HG03432 (cell line): ENCODE data around the gene SLC44A1.

Source experiments
- ATAC-seq: cut with Tn5 transposase; IDR thresholded peaks from one replicate; pipeline ENCODE4 v1.9.1; 2021; ENCODE audit warnings: mild to moderate bottlenecking, moderate library complexity; ENCODE audit not compliant: unreplicated experiment

SLC44A1 gene

GRCh38 chr9:105455836-105456475 lies 211.5 kb downstream of the SLC44A1 start:
- ATAC-seq, result no peak

GRCh38 chr9:105457560-105458294 lies 213.3 kb downstream of the SLC44A1 start:
- no peak for ATAC-seq

GRCh38 chr9:105458404-105458803 lies 214.0 kb downstream of the SLC44A1 start:
- no peak for ATAC-seq

GRCh38 chr9:105459336-105459735 lies 214.9 kb downstream of the SLC44A1 start:
- ATAC-seq, result no peak

GRCh38 chr9:105466898-105467455 lies 222.5 kb downstream of the SLC44A1 start:
- no peak for ATAC-seq

GRCh38 chr9:105468875-105469274 lies 224.4 kb downstream of the SLC44A1 start:
- no peak for ATAC-seq

- ATAC-seq, result no peak
These were observed 228.8 kb downstream of the SLC44A1 start for GRCh38 chr9:105473221-105473620.

GRCh38 chr9:105475302-105475701 lies 230.9 kb downstream of the SLC44A1 start:
- ATAC-seq, result no peak

- ATAC-seq, result no peak
These were observed 235.4 kb downstream of the SLC44A1 start for GRCh38 chr9:105479846-105480245.

- ATAC-seq, result peak; percentile 84
These were observed 239.2 kb downstream of the SLC44A1 start for GRCh38 chr9:105483618-105484017.

- ATAC-seq, result no peak
These were observed 239.8 kb downstream of the SLC44A1 start for GRCh38 chr9:105484226-105484625.

- no peak for ATAC-seq
These were observed 240.7 kb downstream of the SLC44A1 start for GRCh38 chr9:105485131-105485530.
